Breast epithelium (tissue), 4 donors: ENCODE measurements around the gene TMEM82. TPM values are rescaled to one million over a fixed set of nuclear protein-coding genes. Genes with fewer than 3 reads are reported as not detected.

Experiments used
- DNase-seq, 2 donors: peaks; one replicate each; pipeline ENCODE4 v3.0.0-alpha.2; 2019; ENCODE audit warnings: low spot score in 2 of 2
- H3K27ac ChIP-seq, 2 donors: fragments of 200-600 bp; sonication (generic) in 1 of 2; one replicate each; pipeline ENCODE4 v1.5.1; 2016 to 2019; ENCODE audit warnings: mild to moderate bottlenecking in 1 of 2
- H3K27me3 ChIP-seq, 2 donors: fragments of 200-600 bp; sonication (generic) in 1 of 2; one replicate each; pipeline versions ENCODE4 v1.5.1 to v1.6.0; 2017 to 2019; ENCODE audit warnings: control low read depth in 1 of 2, mild to moderate bottlenecking in 1 of 2
- H3K36me3 ChIP-seq: fragments of 200-600 bp; one replicate; pipeline ENCODE4 v1.5.1; 2019
- H3K4me1 ChIP-seq, 2 donors: fragments of 200-600 bp; sonication (generic); one replicate each; pipeline ENCODE4 v1.5.1; 2016 to 2019; ENCODE audit warnings: control low read depth in 1 of 2
- H3K4me3 ChIP-seq, 3 donors: fragments of 200-600 bp; sonication (generic); 1 replicate in 2 of 3; 2 replicates in 1 of 3; pipeline ENCODE4 v1.5.1; 2016 to 2019; ENCODE audit warnings: mild to moderate bottlenecking in 3 of 3, moderate library complexity in 2 of 3
- H3K9me3 ChIP-seq, 2 donors: fragments of 200-600 bp; sonication (generic) in 1 of 2; one replicate each; pipeline ENCODE4 v1.5.1; 2016 to 2019; ENCODE audit warnings: control low read depth in 1 of 2
- CTCF ChIP-seq, 3 donors: fragments of 450-650 bp; IDR thresholded peaks; one replicate each; pipeline ENCODE4 v1.5.1; 2016 to 2017; ENCODE audit warnings: antibody characterized with exemption in 3 of 3, mild to moderate bottlenecking in 3 of 3, moderate library complexity in 3 of 3
- POLR2A ChIP-seq: fragments of 450-650 bp; IDR thresholded peaks from one replicate; pipeline ENCODE4 v1.6.1; 2016; ENCODE audit warnings: antibody characterized with exemption, mild to moderate bottlenecking, moderate library complexity
- POLR2AphosphoS5 ChIP-seq, 3 donors: sonication (generic); formaldehyde crosslinking; IDR thresholded peaks; one replicate each; pipeline ENCODE4 v1.6.1; 2017; ENCODE audit warnings: antibody characterized with exemption in 3 of 3
- intact Hi-C: fragments of 100-400 bp; cut with DNase I; formaldehyde crosslinking; loops from one replicate; pipeline ENCODE4 v1.15.1; 2023; ENCODE audit warnings: low total_unique reads
- total RNA-seq, 3 donors: library from RNA; depleted of rRNA; stranded (reverse); fragments of >200 nt; gene quantifications; one replicate each; pipeline ENCODE4 v1.1.0, GENCODE V29; 2016

Gene TMEM82
- total RNA-seq, 3 donors from 2014 or later = not detected

GRCh38 chr1:15749399-15750291, 7.3 kb downstream of the TMEM82 start:
- H3K9me3 ChIP-seq = no peaks in the 10 kb centered on the region
- TF ChIP-seq POLR2A (no peak), POLR2AphosphoS5 (IDR thresholded peaks at IDR 0.05) (no peak)
- H3K36me3 ChIP-seq = no peaks in the 10 kb centered on the region
- no peaks in the 10 kb centered on the region for H3K4me1 ChIP-seq
- H3K27ac ChIP-seq = peak overlapping the region in 1 of 2 donors; percentile 38
- H3K4me3 ChIP-seq = no peak overlapping the region
- intact Hi-C loops = loop anchor here (10.0 kb wide), 1 partner anchor 155 kb away; no protein-coding TSS in a partner anchor
- no peak for DNase-seq
- no peaks in the 10 kb centered on the region for H3K27me3 ChIP-seq

GRCh38 chr1:15750924-15751323, 8.6 kb downstream of the TMEM82 start:
- DNase-seq = no peak

DNA sequence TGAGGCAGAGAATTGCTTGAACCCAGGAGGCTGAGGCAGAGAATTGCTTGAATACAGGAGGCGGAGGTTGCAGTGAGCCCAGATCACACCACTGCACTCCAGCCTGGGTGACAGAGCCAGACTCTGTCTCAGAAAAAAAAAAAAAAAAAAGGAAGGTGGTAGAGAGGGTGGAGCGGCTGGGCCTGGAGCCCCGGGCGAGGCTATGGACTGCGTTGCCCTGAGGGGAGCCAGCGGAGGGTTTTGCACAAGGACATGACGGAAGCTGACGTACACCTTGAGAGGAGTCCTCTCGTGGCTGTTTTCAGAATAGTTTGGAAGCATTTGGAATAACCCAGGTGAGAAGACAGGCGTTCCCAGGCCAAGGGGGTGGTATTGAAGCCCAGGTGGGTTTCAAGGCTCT, 9.4 kb downstream of the TMEM82 start:
- intact Hi-C loops = no loop called here
- H3K36me3 ChIP-seq = no peaks in the 10 kb centered on the region
- no peak overlapping the region for H3K27ac ChIP-seq
- TF ChIP-seq POLR2A = no peak
- TF ChIP-seq POLR2AphosphoS5 (IDR thresholded peaks at IDR 0.05) = no peak
- no peak for TF ChIP-seq CTCF (IDR thresholded peaks at IDR 0.05)
- no peaks in the 10 kb centered on the region for H3K9me3 ChIP-seq
- no peaks in the 10 kb centered on the region for H3K27me3 ChIP-seq
- no peak for DNase-seq
- no peaks in the 10 kb centered on the region for H3K4me1 ChIP-seq
- H3K4me3 ChIP-seq = no peak overlapping the region

More at GRCh38 chr1:15750924-15751323, 8.6 kb downstream of the TMEM82 start:
- intact Hi-C loops = no loop called here
- H3K4me1 ChIP-seq = no peaks in the 10 kb centered on the region
- no peaks in the 10 kb centered on the region for H3K9me3 ChIP-seq
- TF ChIP-seq POLR2A = no peak
- TF ChIP-seq CTCF (IDR thresholded peaks at IDR 0.05) = no peak
- no peak for TF ChIP-seq POLR2AphosphoS5 (IDR thresholded peaks at IDR 0.05)
- H3K27me3 ChIP-seq = no peaks in the 10 kb centered on the region
- no peak overlapping the region for H3K4me3 ChIP-seq
- H3K27ac ChIP-seq = no peak overlapping the region
- no peaks in the 10 kb centered on the region for H3K36me3 ChIP-seq

GRCh38 chr1:15753776-15754175, 11.5 kb downstream of the TMEM82 start:
- DNase-seq = no peak
- TF ChIP-seq CTCF (IDR thresholded peaks at IDR 0.05) (no peak), POLR2AphosphoS5 (IDR thresholded peaks at IDR 0.05) (no peak), POLR2A (no peak)
- Histone ChIP-seq H3K27ac (peak overlapping the region in 1 of 2 donors; percentile 52), H3K4me3 (no peak overlapping the region), H3K36me3 (no peaks in the 10 kb centered on the region), H3K4me1 (peaks cover 0 to 13% of the 10 kb centered on the region in 2 donors), H3K9me3 (no peaks in the 10 kb centered on the region), H3K27me3 (no peaks in the 10 kb centered on the region)
- intact Hi-C loops = no loop called here

GRCh38 chr1:15755021-15755645, 12.8 kb downstream of the TMEM82 start:
- intact Hi-C loops = no loop called here

More at GRCh38 chr1:15755021-15755645, 12.8 kb downstream of the TMEM82 start:
- H3K4me3 ChIP-seq = no peak overlapping the region
- no peak overlapping the region for H3K27ac ChIP-seq
- no peaks in the 10 kb centered on the region for H3K36me3 ChIP-seq
- H3K9me3 ChIP-seq = no peaks in the 10 kb centered on the region
- peaks cover 0 to 21% of the 10 kb centered on the region in 2 donors for H3K4me1 ChIP-seq
- H3K27me3 ChIP-seq = no peaks in the 10 kb centered on the region
- no peak for TF ChIP-seq CTCF (IDR thresholded peaks at IDR 0.05)
- TF ChIP-seq POLR2AphosphoS5 (IDR thresholded peaks at IDR 0.05) = no peak
- TF ChIP-seq POLR2A = no peak
- DNase-seq = no peak
